Neutrophil (primary cell): ENCODE measurements around the gene WSCD1.

Source experiments
- H3K27ac ChIP-seq: fragments of 200-600 bp; sonication (generic); 2 replicates; pipeline ENCODE4 v1.5.1; 2016; ENCODE audit warnings: mild to moderate bottlenecking, moderate library complexity
- H3K27me3 ChIP-seq: fragments of 200-600 bp; sonication (generic); 2 replicates; pipeline ENCODE4 v1.6.0; 2016; ENCODE audit warnings: mild to moderate bottlenecking
- H3K36me3 ChIP-seq: fragments of 200-600 bp; sonication (generic); 2 replicates; pipeline ENCODE4 v1.5.1; 2017
- H3K4me1 ChIP-seq, 2 experiments: fragments of 200-600 bp in 1 of 2; sonication (generic) in 1 of 2; 1 replicate in 1 of 2; 2 replicates in 1 of 2; pipeline versions ENCODE4 v1.5.1 to v1.6.1; 2013 to 2016; ENCODE audit warnings: low read depth in 1 of 2, low read length in 1 of 2, mild to moderate bottlenecking in 1 of 2, moderate library complexity in 1 of 2; ENCODE audit not compliant: control insufficient read depth in 1 of 2, insufficient read depth in 1 of 2
- H3K4me3 ChIP-seq, 2 experiments: fragments of 200-600 bp in 1 of 2; sonication (generic) in 1 of 2; 1 replicate in 1 of 2; 2 replicates in 1 of 2; pipeline ENCODE4 v1.5.1; 2013 to 2016; ENCODE audit warnings: low read depth in 1 of 2, low read length in 1 of 2, mild to moderate bottlenecking in 1 of 2, moderate library complexity in 1 of 2
- H3K9me3 ChIP-seq: fragments of 200-600 bp; sonication (generic); 2 replicates; pipeline ENCODE4 v1.5.1; 2016
- TF ChIP-seq, protein P1 (sequence below): fragments of 200-600 bp; sonication (generic); IDR thresholded peaks from 2 replicates; pipeline ENCODE4 v1.5.1; 2016; ENCODE audit warnings: antibody characterized with exemption

WSCD1 gene

DNA sequence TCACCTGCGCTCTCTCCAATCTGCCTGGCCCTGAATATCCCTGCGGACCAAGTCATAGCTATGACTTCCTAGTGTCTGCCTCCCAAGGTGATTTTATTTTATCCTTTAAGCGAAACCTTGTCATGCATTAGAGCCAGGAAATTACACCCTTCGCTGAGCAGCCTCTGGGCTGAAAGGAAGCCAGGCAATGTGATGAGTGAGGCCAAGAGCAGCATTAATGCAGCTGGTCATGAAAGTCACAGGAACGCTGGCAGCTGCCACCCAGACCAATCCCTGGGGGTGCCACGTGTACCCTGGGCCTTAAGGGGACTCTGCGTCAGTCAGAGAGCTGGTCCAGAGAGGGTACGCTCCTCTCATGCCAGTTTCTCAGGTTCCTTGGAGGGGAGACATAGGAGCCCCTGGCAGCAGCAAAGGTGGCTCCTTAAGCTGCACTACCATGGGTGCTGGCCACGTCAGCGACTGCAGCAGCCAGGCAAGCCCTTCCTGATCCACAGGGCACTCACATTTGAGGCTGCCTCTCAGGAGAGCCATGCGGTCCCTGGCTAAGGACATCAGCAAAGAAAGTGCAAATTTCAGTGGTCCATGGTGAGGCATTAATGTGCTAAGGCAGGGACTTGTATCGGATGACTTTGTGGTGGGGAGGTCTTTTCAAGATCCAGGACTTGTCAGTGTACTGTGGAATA lies 42.7 kb upstream of the WSCD1 start:
- Histone ChIP-seq H3K27ac (no peak overlapping the region), H3K4me1 (no peaks in the 10 kb centered on the region), H3K27me3 (peaks cover 15% of the 10 kb centered on the region), H3K4me3 (no peak overlapping the region), H3K36me3 (no peaks in the 10 kb centered on the region), H3K9me3 (no peaks in the 10 kb centered on the region)
- TF ChIP-seq, protein P1, sequence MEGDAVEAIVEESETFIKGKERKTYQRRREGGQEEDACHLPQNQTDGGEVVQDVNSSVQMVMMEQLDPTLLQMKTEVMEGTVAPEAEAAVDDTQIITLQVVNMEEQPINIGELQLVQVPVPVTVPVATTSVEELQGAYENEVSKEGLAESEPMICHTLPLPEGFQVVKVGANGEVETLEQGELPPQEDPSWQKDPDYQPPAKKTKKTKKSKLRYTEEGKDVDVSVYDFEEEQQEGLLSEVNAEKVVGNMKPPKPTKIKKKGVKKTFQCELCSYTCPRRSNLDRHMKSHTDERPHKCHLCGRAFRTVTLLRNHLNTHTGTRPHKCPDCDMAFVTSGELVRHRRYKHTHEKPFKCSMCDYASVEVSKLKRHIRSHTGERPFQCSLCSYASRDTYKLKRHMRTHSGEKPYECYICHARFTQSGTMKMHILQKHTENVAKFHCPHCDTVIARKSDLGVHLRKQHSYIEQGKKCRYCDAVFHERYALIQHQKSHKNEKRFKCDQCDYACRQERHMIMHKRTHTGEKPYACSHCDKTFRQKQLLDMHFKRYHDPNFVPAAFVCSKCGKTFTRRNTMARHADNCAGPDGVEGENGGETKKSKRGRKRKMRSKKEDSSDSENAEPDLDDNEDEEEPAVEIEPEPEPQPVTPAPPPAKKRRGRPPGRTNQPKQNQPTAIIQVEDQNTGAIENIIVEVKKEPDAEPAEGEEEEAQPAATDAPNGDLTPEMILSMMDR: no peak

DNA sequence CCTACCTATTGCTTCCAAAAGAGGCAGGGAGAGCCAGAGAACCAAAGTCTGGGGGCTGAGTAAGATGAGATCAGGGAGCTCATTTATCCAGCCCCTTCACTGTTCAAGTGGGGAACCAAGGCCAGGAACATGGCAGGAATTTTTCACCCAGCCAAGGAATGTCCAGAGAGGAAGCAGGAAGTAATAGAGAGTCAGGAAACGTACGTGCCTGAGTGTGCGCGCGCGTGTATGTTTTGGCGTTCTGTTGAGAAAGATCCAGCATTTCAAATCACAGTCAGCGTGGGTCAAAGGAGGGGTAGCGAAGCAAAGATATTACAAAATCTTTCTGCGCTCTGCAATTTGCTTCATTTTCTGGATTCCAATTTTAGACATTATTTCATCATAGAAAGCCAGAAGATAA lies 41.9 kb upstream of the WSCD1 start:
- TF ChIP-seq, protein P1: no peak
- no peaks in the 10 kb centered on the region for H3K4me1 ChIP-seq
- H3K4me3 ChIP-seq: no peak overlapping the region
- H3K27ac ChIP-seq: no peak overlapping the region
- no peaks in the 10 kb centered on the region for H3K36me3 ChIP-seq
- no peaks in the 10 kb centered on the region for H3K9me3 ChIP-seq
- peaks cover 15% of the 10 kb centered on the region for H3K27me3 ChIP-seq

DNA sequence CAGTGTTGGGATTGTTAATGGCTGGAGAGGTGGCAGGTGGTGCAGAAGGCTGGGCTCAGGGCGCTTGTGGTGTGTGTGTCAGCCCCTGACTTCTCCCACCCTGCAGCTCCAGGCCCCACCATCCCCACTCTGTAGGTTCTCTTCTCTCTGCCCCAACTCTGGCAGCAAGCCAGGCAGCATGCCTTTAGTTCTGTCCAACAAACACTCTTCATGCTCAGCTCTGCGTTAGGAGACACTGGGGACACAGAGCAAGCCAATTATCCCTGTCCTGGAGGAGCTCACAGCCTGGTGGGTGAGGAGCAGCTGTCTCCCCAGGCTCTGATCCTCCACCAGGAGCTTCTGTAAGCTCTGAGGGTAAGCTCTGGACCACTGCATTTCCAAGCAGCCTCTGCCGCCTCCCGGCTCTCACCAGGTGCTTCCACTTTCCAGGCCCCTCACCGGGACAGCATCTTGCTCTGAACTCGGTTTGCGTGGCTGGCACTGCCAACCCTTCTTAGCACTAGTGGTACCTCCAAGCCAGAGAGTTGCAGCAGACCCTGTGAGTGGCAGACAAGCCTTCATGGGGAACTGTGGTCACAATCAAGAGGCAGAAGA lies 34.3 kb upstream of the WSCD1 start:
- Histone ChIP-seq H3K27ac (no peak overlapping the region), H3K27me3 (no peaks in the 10 kb centered on the region), H3K4me3 (no peak overlapping the region), H3K36me3 (no peaks in the 10 kb centered on the region), H3K9me3 (no peaks in the 10 kb centered on the region), H3K4me1 (no peaks in the 10 kb centered on the region)
- TF ChIP-seq, protein P1: no peak

DNA sequence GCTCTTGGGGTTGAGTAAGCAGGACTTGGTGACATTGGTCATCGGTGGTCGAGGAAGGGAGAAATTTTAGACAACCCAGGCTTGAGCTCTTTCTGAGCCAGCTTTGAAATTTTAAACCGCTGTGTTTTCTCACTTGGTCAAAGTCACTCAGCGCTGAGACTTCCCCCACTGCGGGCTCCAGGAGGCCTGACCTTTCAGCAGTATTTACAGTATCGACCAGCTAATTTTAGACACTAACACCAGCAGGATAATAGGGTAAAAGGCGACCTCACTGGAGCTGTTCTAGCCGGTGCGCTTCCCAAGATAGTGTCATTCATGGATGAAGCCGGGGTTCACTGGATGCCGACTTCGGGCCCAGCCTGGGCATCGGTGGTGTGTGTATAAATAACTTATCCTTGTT lies 29.7 kb upstream of the WSCD1 start:
- H3K9me3 ChIP-seq: no peaks in the 10 kb centered on the region
- H3K4me1 ChIP-seq: no peaks in the 10 kb centered on the region
- H3K36me3 ChIP-seq: no peaks in the 10 kb centered on the region
- TF ChIP-seq, protein P1: no peak
- no peaks in the 10 kb centered on the region for H3K27me3 ChIP-seq
- no peak overlapping the region for H3K4me3 ChIP-seq
- no peak overlapping the region for H3K27ac ChIP-seq

DNA sequence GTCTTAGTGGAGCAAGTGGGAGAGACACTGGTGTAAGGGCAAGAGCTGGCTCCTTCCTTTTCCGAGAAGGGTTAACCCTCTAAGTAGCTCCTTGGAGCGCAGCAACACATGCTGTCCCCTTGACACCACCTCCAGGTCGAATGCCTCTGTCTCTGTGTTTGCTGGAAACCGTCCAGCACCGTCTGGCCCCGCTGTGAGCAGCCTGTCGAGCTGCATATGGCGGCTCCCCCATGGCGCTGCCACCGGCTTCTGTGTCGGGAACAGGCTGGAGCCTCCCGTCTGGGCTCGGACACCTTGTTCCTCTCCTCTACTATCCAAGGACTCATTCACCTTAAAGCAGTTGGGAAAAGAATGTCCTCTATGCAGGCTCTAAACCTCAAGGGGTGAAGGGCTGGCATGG lies 28.9 kb upstream of the WSCD1 start:
- Histone ChIP-seq H3K9me3 (no peaks in the 10 kb centered on the region), H3K27me3 (no peaks in the 10 kb centered on the region), H3K27ac (no peak overlapping the region), H3K36me3 (no peaks in the 10 kb centered on the region), H3K4me3 (no peak overlapping the region), H3K4me1 (no peaks in the 10 kb centered on the region)
- TF ChIP-seq, protein P1: no peak
